CD4-positive, alpha-beta T cell (primary cell): ENCODE data around the gene TMEM229B. TPM values are rescaled to one million over a fixed set of nuclear protein-coding genes. Genes with fewer than 3 reads are reported as not detected.

Experiments used
- ATAC-seq: fragments of 200-7000 bp; cut with Tn5 transposase; one replicate; pipeline ENCODE4 v1.10.0; 2022; ENCODE audit warnings: mild to moderate bottlenecking; ENCODE audit not compliant: poor library complexity
- CTCF ChIA-PET: fragments of 350-600 bp; sonication (Branson Sonifier 250); formaldehyde crosslinking; loops from one replicate; lab custom pipeline; 2021; ENCODE audit warnings: antibody characterized with exemption, inconsistent platforms; lab: Charles Lee
- POLR2A ChIA-PET: fragments of 350-600 bp; sonication (Branson Sonifier 250); formaldehyde crosslinking; loops from one replicate; lab custom pipeline; 2021; ENCODE audit warnings: antibody characterized with exemption, inconsistent platforms; lab: Charles Lee
- DNase-seq, 14 experiments: peaks; one replicate each; pipeline ENCODE4 v3.0.0-alpha.2; 2013 to 2020; ENCODE audit warnings: mixed read lengths in 2 of 14
- H3K27ac ChIP-seq, 2 donors: one replicate each; pipeline versions ENCODE4 v1.5.1 to v1.7.0; 2013; ENCODE audit warnings: low read length in 2 of 2, low read depth in 1 of 2, mild to moderate bottlenecking in 1 of 2
- H3K27me3 ChIP-seq, 2 experiments: 1 replicate in 1 of 2; 2 replicates in 1 of 2; pipeline versions ENCODE4 v1.6.1 to v1.7.0; 2013; ENCODE audit warnings: low read length in 2 of 2, control low read depth in 1 of 2, mild to moderate bottlenecking in 1 of 2, moderate library complexity in 1 of 2; ENCODE audit not compliant: insufficient read depth in 2 of 2, control insufficient read depth in 1 of 2
- H3K36me3 ChIP-seq: one replicate; pipeline ENCODE4 v1.6.1; 2013; ENCODE audit warnings: low read length, control low read depth; ENCODE audit not compliant: insufficient read depth
- H3K4me1 ChIP-seq: one replicate; pipeline ENCODE4 v1.6.1; 2013; ENCODE audit warnings: low read length, control low read depth; ENCODE audit not compliant: insufficient read depth
- H3K4me3 ChIP-seq: one replicate; pipeline ENCODE4 v1.5.1; 2013; ENCODE audit warnings: mild to moderate bottlenecking, low read length, moderate library complexity
- H3K9me3 ChIP-seq, 2 experiments: 1 replicate in 1 of 2; 2 replicates in 1 of 2; pipeline versions ENCODE4 v1.6.1 to v1.7.0; 2013; ENCODE audit warnings: low read length in 2 of 2, mild to moderate bottlenecking in 2 of 2, control low read depth in 1 of 2, moderate library complexity in 1 of 2; ENCODE audit not compliant: control insufficient read depth in 1 of 2, insufficient read depth in 1 of 2
- H3K27ac Mint-ChIP-seq: one replicate; pipeline ENCODE4 v1.8.0; 2020; ENCODE audit warnings: mixed read lengths
- H3K27me3 Mint-ChIP-seq: one replicate; pipeline ENCODE4 v1.8.0; 2021; ENCODE audit warnings: mixed read lengths
- H3K36me3 Mint-ChIP-seq: one replicate; pipeline ENCODE4 v1.8.0; 2021; ENCODE audit warnings: low read depth, mixed read lengths
- H3K4me1 Mint-ChIP-seq: one replicate; pipeline ENCODE4 v1.8.0; 2021; ENCODE audit warnings: low read depth, mixed read lengths
- H3K4me3 Mint-ChIP-seq: one replicate; pipeline ENCODE4 v1.8.0; 2020; ENCODE audit warnings: mild to moderate bottlenecking, mixed read lengths
- H3K9me3 Mint-ChIP-seq: one replicate; pipeline ENCODE4 v1.8.0; 2020; ENCODE audit warnings: mixed read lengths
- CTCF ChIP-seq: fragments of 200-600 bp; IDR thresholded peaks from one replicate; pipeline ENCODE4 v1.8.0; 2022; ENCODE audit warnings: antibody characterized with exemption, mild to moderate bottlenecking
- intact Hi-C, 2 experiments: fragments of 100-400 bp; cut with DNase I in 1 of 2; cut with micrococcal nuclease in 1 of 2; formaldehyde crosslinking; loops; one replicate each; pipeline versions ENCODE4 v1.15.1 to v1.9.0; 2023 to 2025; cut with DNase I, micrococcal nuclease
- total RNA-seq, 174 experiments: library from RNA in 2 of 174; stranded (reverse) in 2 of 174; gene quantifications; one replicate each; pipeline ENCODE4 v1.2.3 and lab custom pipeline; 2021 to 2026

Gene TMEM229B
- total RNA-seq, 2 experiments from 2014 or later: 7.1 to 9.1 TPM

GRCh38 chr14:67524634-67524963 lies 36.1 kb upstream of the TMEM229B start:
- ATAC-seq (no peak), DNase-seq (no peak)
- no peaks in the 10 kb centered on the region for H3K36me3 Mint-ChIP-seq
- CTCF ChIA-PET: no interaction called here
- H3K27ac Mint-ChIP-seq: no peak overlapping the region
- H3K4me1 Mint-ChIP-seq: no peaks in the 10 kb centered on the region
- peaks cover 13 to 23% of the 10 kb centered on the region in 2 experiments for H3K27me3 ChIP-seq
- no peaks in the 10 kb centered on the region for H3K9me3 Mint-ChIP-seq
- TF ChIP-seq CTCF: no peak
- no peaks in the 10 kb centered on the region for H3K36me3 ChIP-seq
- H3K4me3 ChIP-seq: no peak overlapping the region
- intact Hi-C loops: no loop called here
- POLR2A ChIA-PET: no interaction called here
- peaks cover 5% of the 10 kb centered on the region for H3K4me1 ChIP-seq
- H3K4me3 Mint-ChIP-seq: no peak overlapping the region
- no peaks in the 10 kb centered on the region for H3K9me3 ChIP-seq
- H3K27ac ChIP-seq: no peak overlapping the region
- H3K27me3 Mint-ChIP-seq: peaks cover 49% of the 10 kb centered on the region

- ChIA-PET POLR2A (no interaction called here), CTCF (no interaction called here)
- no peaks in the 10 kb centered on the region for H3K9me3 ChIP-seq
- Mint-ChIP-seq H3K27ac (no peak overlapping the region), H3K4me1 (no peaks in the 10 kb centered on the region), H3K4me3 (no peak overlapping the region), H3K27me3 (peaks cover 45% of the 10 kb centered on the region), H3K36me3 (no peaks in the 10 kb centered on the region), H3K9me3 (no peaks in the 10 kb centered on the region)
- H3K27me3 ChIP-seq: peaks cover 13 to 23% of the 10 kb centered on the region in 2 experiments
- DNase-seq (no peak), ATAC-seq (no peak)
- intact Hi-C loops: no loop called here
- H3K4me3 ChIP-seq: no peak overlapping the region
- no peak for TF ChIP-seq CTCF
- peaks cover 5% of the 10 kb centered on the region for H3K4me1 ChIP-seq
- H3K27ac ChIP-seq: no peak overlapping the region
- no peaks in the 10 kb centered on the region for H3K36me3 ChIP-seq
Observed at GRCh38 chr14:67523764-67524633, 35.5 kb upstream of the TMEM229B start.

- TF ChIP-seq CTCF: no peak
- H3K9me3 ChIP-seq: no peaks in the 10 kb centered on the region
- Mint-ChIP-seq H3K4me1 (no peaks in the 10 kb centered on the region), H3K36me3 (no peaks in the 10 kb centered on the region), H3K4me3 (no peak overlapping the region), H3K27me3 (peaks cover 45% of the 10 kb centered on the region), H3K27ac (no peak overlapping the region), H3K9me3 (no peaks in the 10 kb centered on the region)
- H3K27me3 ChIP-seq: peaks cover 13 to 23% of the 10 kb centered on the region in 2 experiments
- intact Hi-C loops: no loop called here
- CTCF ChIA-PET: no interaction called here
- H3K36me3 ChIP-seq: no peaks in the 10 kb centered on the region
- H3K27ac ChIP-seq: no peak overlapping the region
- DNase-seq (no peak), ATAC-seq (no peak)
- POLR2A ChIA-PET: no interaction called here
- H3K4me1 ChIP-seq: peaks cover 5% of the 10 kb centered on the region
- no peak overlapping the region for H3K4me3 ChIP-seq
Observed at GRCh38 chr14:67522270-67522669, 33.7 kb upstream of the TMEM229B start.
